ENCODE results near the gene ARRDC2. TPM values are rescaled to one million over a fixed set of nuclear protein-coding genes. Genes with fewer than 3 reads are reported as not detected.

Gene ARRDC2
- 7.4 and 8.8 TPM in 2 replicates for total RNA-seq

DNA sequence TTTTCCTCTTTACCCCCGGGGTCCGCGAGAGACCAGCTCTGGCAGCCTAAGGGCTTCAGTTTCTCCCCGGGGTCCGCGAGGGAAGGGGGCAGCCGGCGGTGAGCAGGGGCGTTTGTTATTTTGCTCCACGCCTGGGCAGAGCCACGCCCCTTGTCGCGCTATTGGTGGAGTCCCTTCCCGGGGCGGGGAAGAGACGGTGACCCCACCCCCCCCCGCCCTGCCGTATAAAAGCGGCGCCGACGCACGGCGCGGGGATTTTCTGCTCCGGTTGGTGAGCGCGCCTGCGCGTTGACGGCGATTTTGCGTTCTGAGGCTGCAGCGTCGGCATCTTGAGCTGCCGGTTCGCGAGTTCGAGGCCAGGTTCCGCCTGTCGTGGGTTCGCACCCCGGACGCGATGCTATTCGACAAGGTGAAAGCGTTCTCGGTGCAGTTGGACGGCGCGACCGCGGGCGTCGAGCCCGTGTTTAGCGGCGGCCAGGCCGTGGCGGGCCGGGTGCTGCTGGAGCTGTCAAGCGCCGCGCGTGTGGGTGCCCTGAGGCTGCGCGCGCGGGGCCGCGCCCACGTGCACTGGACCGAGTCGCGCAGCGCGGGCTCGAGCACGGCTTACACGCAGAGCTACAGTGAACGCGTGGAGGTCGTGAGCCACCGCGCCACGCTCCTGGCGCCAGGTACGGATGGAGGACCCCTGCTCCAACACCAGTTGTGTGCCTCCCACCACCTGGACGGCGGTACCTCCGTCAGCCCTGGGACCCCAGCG is at the start of gene ARRDC2:
ARRDC2 (plus strand) TSS at position 254 of the 757 bp plus-strand sequence; CDS start at position 395, 141 bp downstream.

DNA sequence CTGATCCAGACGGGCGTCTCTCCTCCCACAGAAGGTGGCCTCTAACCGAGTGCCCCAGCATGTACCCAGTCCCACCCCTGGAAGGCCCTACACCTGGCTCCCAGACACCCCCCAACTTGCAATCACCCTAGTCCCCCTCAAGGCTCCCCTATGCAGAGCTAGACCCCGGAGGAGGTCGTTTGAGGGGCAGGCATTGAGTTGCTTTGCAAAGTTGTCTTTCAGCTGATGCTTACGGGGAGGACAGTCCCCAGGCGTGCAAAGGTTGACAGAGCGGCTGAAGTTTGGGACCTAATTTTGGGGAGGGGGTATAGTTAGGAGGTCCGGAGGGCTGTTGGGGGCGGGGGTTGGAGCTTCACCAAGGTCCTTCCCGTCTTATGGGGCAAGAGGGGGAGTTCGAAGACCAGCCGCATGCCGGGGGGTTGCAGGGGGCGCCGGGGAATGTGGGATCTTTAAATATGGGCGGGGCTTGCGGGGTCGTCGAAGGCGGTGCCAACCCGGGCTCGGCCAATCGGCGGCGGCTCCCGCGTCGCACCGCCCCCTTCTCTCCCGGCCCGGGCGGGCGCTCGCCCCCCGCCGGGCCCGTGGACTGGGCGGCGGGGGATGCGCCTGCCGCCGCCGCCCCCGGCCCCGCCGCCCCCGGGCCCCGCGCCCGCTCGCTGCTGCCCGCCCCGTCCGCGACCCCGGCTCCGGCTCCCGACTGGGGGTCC is 41.3 kb upstream of the ARRDC2 start, which contains the start of gene KCNN1:
KCNN1 (plus strand) TSS at position 558 of the 707 bp plus-strand sequence. CDS start 6,782 bp downstream, outside the sequence.

Small RNAs within 50 kb of the gene (small RNA-seq; reads per million reads assigned to genes)
- not detected for gene RNA5SP468

Other genes starting within 250 kb of the ARRDC2 start
- not detected in 2 replicates for gene B3GNT3, start 213.0 kb upstream of the ARRDC2 start, total RNA-seq
- not detected in 2 replicates for gene INSL3, start 186.7 kb upstream of the ARRDC2 start, total RNA-seq
- 1.7 and 1.9 TPM in 2 replicates for gene JAK3, start 160.2 kb upstream of the ARRDC2 start, total RNA-seq
- 1,273 and 1,499 TPM in 2 replicates for gene RPL18A, start 148.3 kb upstream of the ARRDC2 start, total RNA-seq
- not detected in 2 replicates for gene SLC5A5, start 136.2 kb upstream of the ARRDC2 start, total RNA-seq
- gene CCDC124, start 75.2 kb upstream of the ARRDC2 start, total RNA-seq: 41.5 and 48.0 TPM in 2 replicates
- gene KCNN1, start 41.1 kb upstream of the ARRDC2 start, total RNA-seq: 0.27 TPM in 1 of 2 replicates, not detected in the other
- gene IL12RB1, start 78.8 kb downstream of the ARRDC2 start, total RNA-seq: not detected in 2 replicates
- 1.2 and 1.4 TPM in 2 replicates for gene MAST3, start 89.6 kb downstream of the ARRDC2 start, total RNA-seq
- gene PIK3R2, start 145.0 kb downstream of the ARRDC2 start, total RNA-seq: 6.8 and 7.5 TPM in 2 replicates
- gene IFI30, start 165.6 kb downstream of the ARRDC2 start, total RNA-seq: 0.93 and 1.5 TPM in 2 replicates
- gene MPV17L2, start 185.0 kb downstream of the ARRDC2 start, total RNA-seq: 11.0 and 11.7 TPM in 2 replicates
- 0.27 and 0.65 TPM in 2 replicates for gene RAB3A, start 195.9 kb downstream of the ARRDC2 start, total RNA-seq
- gene PDE4C, start 218.3 kb downstream of the ARRDC2 start, total RNA-seq: 0.13 and 0.57 TPM in 2 replicates